Activated CD4-positive, alpha-beta T cell treated with anti-CD3 and anti-CD28 coated beads, Interleukin-10, Interleukin-2, amounts not matched to agents 100 ng/mL and 50 ng/mL, durations not matched to agents 16 hours and 8 hours (primary cell): Measurements from ENCODE around the gene JAKMIP2.
"Not testable (repeated sequence)": the region's sequence is repeated elsewhere in the genome, so short reads cannot be mapped to it uniquely, and the experiment has no call there.

Experiments used
- DNase-seq: peaks from one replicate; pipeline ENCODE4 v3.0.0-alpha.2; 2020

JAKMIP2 gene

DNA sequence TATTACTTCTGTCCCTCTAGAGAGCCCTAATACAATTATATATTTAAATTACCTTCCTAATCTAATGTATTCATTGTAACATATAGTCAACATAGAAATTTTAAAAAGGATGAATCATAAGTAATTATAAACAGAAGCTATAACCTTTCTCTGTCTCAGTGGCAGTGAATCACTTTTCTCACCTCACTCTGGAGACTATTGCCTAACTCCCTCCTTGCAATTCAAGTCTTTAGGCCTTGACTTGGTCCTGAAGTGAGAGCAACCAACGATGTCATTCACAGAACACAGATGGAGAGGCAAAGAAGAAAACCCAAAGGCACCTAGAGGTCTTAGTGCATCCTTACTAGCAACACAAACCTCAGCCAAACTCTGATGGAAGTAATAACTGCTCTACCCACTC, 139.4 kb downstream of the JAKMIP2 start:
- DNase-seq = no peak

DNA sequence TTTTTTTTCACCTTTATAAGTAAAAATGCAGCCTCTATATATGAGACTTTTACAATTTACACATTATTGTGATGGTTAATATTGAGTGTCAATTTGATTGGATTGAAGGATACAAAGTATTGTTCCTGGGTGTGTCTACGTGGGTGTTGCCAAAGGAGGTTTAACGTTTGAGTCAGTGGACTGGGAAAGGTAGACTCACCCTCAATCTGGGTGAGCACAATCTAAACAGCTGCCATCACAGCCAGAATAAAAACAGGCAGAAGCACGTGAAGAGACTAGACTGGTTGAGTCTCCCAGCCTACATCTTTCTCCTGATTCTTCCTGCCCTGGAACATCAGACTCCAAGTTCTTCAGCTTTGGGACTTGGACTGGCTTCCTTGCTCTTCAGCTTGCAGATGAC, 139.9 kb downstream of the JAKMIP2 start:
- no peak for DNase-seq

DNA sequence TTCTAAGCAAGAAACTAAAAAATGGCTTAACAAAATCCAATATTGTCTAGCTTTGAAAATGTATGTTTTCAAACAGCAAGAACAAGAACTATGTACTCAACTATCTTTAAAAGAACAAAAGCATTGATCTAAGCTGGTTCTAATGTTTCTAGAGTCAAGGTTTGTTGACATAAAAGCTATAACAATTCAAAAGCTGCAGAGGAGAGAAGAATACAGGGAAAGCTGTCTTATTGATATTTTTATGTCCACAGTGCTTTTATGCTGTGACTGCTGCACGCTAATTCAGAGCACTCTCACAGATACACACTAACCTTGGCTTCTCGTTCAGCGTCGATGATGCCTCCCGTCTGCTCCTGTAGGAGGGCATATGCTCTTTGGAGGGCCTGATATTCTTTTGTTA, 143.2 kb downstream of the JAKMIP2 start:
- DNase-seq = no peak

DNA sequence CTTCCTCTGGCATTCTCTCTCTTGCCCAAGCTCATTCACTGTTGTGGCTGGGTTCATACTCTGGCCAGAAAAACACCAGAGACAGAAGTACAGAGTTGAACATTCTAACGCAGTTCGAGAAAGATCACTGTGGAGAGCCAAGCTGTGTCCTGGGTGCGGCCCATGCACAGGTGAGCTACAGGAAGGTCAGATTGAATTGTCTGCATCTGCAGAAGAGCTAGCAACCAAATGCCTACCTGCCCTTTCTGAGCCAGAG, 145.9 kb downstream of the JAKMIP2 start:
- DNase-seq = no peak

DNA sequence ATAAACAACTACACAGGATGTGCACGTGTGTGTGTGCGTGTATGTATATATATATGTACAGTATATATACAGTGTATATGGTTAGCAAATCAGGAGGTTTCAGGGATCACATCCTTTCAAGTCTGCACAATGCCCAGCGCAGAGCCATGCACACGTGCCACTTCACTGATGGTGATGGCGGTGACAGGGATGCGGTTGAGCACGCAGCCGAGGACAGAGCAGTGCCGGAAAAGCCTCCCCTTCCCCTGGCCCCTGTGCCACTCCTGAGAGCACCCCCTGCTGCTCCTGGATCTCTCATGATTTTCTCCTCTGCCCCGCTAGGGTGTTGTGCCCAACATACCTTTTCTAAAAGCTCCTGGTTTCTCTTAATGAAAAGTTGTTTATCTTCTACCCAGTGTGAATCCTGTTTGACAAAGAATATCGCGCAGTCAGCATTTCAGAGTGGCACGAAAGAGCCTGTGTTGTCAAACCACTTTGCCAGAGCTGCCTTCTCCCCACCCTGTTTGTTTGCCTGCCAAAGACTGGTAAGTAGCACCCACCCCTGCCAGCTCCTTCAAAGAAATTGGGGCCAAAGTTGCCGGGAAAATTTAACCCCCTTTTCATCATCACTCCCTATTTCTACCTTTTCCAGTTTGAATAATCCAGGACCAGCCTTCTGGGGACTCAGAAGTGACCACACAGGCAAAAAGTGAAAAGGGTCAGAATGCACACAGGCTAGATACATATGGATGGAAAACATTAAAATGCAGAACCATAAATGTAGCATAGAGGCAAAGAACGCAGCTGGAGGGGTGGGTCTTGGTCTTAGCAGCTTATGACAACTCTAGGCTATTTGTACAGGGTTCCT, 146.4 kb downstream of the JAKMIP2 start:
- DNase-seq = no peak

DNA sequence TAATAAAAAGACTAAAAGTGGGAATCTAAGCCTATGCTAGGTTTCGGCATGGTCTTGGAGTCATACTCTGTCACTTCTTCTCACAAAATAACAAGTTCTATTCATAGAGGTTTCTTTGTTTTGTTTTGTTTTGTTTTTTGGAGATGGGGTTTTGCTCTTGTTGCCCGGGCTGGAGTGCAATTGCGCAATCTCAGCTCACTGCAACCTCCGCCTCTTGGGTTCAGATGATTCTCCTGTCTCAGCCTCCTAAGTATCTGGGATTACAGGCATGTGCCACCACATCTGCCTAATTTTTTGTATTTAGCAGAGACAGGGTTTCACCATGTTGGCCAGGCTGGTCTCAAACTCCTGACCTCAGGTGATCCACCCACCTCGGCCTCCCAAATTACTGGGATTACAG, 147.1 kb downstream of the JAKMIP2 start:
- DNase-seq = not testable (repeated sequence)

DNA sequence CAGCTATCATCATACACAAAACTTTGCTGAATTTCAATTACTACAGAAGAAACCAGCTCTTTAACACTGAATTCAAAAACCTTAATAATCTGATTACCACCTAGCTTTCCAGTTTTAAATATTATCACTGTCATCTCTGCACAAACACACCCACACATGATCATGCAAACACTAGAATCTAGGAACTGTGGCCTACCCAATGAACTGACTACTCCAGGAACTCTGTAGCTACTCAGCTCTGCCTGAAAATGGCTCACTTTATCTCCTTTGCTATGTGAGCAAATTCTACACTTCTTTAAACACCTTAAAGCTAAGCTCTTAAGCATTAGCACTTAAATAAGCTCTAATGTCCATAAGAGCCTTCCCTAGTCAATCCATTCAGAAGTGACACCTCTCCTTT, 149.4 kb downstream of the JAKMIP2 start:
- DNase-seq = no peak

DNA sequence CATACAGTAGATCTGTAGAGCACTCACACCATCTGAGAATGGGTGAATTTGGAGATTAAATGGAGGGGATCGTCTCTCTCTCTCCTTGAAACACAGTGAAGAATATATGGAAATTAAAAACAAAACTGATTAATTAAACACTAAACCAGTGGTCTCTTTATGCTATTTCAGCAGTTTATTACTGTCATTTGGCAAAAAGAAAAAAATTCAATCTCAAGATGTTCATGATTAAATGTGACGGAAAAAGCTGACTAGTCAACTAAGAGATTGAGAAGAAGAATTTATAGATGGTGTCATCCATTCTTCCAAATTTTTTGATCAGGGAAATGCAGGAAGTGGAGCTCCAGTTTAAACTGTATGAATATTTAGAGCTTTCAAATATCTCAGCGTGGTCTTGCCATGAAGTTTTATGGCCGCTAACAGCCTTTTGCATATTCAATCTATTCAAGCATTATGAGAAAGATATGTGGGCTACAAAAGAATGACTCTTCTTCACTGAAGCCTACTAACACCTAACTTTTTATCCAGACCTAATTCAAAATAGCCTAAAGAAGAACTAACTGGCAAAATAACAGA, 151.0 kb downstream of the JAKMIP2 start:
- DNase-seq = no peak

DNA sequence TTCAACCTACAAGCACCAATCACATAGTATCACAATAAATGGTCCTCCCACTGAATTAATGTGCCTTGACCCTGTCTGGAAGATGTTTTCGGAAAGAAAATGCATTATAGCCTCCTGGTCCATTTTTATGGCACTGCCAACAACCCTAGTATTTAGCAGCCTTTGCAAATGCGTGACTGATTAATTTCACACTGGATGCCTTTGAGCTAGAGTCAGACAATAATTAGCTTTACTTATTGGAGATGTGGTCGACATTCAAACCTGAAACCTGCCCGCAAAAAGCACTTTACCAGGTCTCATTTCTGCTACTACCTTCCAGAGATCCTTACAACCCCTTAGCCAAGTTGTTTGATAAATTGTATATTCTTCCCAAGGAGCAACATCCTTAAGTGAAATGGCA, 153.3 kb downstream of the JAKMIP2 start:
- DNase-seq = no peak

DNA sequence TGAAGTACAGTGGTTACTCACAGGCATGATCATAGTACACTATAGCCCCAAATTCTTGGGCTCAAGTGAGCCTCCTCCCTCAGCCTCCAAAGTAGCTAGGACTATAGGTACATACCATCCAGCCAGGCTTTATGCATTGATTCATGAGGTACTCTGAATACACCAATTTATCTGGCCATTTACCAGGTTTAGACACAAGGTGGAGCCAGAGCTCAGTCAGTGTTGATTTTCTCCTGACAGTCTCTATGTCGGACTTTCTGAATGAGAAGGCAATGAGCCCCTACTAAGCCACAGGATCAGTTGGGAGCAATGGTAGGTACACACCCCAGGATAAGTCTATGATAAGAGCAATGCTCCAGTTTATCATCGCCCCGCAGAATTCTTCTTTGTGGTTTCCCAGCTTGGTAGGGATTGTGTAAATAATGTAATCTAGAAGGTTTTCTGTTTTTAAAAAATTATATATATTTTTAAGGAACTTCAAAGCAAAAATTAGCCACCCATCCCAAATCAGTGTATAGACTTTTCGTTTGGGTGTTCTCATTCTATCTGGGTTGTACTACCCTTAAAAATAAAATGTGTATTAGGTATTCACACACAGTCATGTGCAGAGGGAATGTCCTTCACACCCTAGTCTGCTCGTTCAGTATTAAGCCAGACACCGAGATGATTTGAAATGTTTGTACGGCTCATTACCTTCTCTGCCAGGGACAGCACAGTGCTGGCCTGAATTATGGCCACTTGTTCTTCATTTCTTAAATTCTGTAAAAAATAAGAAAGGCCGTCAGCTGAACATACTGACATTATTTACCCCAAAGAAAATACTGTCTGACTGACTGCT, 154.3 kb downstream of the JAKMIP2 start:
- peak; percentile 69 for DNase-seq

DNA sequence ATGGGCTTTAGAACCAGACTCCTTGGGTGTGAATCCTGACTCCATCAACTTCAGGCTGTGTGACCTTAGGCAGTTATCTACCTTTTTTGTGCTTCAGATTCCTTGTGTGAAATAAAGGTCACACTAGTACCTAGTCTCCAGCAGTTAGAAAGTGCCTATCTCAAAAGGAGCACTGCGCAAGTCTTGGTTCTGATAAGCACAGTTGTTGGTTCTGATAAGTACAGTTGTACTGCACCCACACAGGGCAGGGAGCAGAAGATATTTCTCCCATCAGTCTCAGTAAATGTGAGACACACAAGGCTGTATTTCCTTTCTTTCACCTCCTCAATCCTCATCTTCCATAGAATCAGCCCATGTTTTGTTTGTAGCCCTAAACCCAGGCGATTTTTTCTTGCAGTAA, 156.1 kb downstream of the JAKMIP2 start:
- no peak for DNase-seq

DNA sequence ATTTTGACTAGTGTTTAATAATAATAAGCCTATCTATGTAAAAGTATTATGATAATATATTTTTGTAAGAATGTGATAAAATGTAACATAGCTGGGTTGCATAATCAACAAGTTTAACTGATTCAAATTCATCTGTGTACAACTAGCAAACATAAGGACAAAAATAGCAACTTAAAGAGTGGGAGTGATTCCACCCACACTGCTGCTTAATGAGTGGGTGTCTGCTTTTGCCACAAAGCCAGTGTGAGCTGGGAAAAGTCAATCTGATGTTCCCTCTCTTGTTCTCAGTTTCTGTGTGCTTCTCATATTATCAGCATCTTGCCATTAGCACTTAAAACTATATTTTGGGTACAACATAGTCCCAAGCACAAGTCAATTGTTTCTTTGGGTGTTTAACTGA, 161.5 kb downstream of the JAKMIP2 start:
- DNase-seq = no peak

DNA sequence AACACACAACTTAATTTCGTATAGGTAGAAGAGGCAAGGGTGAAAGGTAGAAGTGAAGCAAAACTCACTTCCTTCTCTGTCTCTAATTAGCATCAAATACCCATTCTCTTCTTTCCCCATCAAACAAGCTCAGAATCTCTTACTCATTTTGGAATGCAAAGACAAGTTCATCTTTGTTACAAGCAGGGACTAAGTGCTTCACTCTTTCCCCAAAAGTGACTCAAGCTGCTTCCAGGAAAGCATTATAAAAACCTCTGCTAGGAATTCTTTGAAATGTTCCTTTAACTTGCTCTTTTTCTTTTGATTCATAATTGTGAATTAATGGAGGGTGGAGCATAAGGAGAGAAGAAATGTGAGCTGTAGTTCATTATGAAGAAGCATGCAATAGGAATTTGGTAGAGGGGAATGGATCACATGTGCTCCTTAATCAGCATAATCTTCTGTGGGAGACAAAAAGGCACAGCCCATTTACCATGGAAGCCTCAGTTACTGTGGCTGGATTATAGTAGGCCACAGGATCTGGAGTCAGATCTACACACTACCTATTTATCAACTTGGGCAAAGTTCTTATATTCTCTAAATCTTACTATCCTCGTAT, 163.1 kb downstream of the JAKMIP2 start:
- DNase-seq = no peak

DNA sequence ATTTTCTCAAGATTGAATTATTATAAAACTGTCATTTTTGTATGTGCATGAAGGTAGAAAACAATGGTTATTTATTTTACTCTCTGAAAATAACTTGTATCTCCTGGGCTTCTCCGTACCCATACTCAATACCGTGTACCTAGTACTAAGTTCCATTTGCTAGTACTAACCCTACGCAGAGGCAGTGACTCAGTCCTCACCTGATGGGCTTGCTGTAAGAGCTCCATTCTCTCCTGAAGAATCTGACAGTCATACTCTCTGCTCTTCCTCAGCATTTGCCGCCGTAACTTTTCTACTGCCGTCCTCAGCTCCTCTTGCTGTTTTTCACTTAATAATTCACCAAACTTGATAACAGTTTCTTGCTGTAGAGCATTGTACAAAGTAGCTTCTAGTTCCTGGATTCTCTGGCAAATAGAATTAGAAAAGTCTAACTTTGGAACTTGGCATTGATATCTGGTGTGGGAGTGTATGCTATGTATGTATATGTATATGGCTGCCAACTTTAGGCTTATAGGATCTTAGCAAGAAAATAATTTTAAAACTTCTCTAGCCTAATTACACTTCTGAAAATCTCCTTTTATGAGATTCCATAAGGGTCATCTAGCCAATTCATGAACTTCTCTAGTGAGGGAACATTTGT, 164.7 kb downstream of the JAKMIP2 start:
- DNase-seq = no peak

DNA sequence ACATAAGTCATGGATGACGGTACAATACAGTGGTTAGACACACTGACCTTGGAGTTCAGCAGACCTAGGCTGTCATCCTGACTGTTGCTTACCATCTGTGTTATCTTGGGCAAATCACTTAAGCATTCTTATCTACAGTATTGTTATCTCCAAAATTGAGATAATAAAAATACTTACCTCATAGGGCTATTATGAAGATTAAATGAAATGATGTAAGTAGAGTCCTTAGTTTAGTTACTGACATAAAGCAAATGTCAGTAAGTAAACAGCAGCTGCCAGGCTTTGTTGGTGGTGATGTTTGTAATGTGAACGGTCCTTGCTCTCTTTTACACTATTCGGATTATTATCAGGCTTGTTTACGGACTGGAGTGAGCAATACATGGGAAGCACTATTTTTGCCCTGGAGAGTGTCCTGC, 165.3 kb downstream of the JAKMIP2 start:
- no peak for DNase-seq

DNA sequence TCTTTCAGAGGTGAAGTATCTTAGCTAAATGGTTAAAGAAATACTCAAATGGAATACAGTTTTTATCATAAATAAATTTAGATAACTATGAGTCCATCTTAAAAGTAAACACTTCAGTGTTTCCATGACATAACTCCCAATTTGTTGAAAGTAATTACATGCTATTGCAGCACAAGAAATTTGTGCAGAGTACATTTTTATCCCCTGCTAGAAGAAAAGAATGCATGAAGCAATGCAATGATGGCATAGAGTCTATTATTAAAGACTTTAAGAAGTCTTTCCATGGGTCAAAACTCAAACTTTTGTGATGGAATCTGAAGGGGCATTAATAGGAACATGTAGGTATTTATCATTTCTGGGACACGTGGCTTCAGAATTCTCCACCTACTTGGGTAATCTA, 166.1 kb downstream of the JAKMIP2 start:
- no peak for DNase-seq

DNA sequence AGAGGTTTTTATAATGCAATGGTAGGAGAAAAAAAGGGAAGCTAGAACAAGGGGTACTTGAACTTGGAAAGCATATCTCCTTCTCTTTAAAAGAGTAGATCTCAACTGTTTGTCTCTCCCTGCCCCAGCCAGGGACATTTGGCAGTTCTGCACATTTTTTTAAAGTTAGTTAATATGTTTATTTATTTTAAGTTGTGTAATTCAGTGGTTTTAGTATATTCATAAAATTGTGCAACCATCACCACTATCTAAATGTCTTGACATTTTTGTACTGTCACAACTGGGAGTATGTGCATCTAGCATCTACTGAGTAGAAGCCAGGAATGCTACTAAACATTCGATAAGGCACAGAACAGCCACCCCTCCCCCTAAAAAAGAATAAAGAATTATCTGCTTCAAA, 169.2 kb downstream of the JAKMIP2 start:
- DNase-seq = no peak

DNA sequence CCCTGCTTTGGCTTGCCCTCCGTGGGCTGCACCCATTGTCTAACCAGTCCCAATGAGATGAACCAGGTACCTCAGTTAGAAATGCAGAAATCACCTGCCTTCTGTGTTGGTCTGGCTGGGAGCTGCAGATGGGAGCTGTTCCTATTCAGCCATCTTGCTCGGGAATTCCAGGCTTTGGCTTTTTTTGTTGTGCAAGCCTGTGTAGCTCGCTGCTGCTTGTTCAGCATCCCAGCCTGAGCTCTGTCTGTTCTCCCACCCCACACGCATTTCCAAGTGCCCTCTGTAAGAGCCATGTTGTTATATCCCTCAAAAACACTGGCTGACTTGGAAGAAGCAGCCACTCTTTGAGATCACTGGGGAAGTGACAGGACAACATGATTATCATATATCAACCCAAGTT, 171.0 kb downstream of the JAKMIP2 start:
- no peak for DNase-seq

DNA sequence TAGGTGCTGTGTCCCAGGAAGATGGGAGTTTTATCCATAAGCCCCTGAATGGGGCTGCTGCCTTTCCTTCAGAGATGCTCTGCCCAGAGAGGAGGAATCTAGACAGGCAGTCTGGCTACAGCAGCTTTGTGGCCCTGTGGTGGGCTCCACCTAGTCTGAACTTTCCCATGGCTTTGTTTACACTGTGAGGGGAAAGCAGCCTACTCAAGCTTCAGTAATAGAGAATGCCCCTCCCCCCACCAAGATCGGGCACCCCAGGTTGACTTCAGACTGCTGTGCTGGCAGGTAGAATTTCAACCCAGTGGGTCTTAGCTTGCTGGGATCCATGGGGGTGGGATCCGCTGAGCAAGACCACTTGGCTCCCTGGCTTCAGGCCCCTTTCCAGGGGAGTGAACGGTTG, 171.7 kb downstream of the JAKMIP2 start:
- DNase-seq = no peak

DNA sequence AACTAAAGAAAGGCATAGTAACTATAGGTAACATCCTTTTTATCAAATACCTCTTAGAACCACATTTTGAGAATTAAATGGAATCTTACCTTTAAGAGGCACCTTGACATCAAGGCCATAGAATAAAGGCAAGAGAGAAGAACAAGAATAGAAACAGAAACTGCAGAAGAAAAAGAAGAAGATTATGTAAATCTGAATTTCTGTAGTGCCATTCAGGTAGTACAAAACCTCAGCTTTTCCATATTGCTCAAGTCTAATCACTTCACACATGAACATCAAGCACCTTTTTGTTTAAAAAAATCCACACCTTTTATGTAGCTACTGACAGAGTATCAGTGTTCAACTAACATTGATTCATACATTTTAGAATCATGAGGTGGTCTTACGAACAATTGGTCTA, 180.9 kb downstream of the JAKMIP2 start:
- no peak for DNase-seq

DNA sequence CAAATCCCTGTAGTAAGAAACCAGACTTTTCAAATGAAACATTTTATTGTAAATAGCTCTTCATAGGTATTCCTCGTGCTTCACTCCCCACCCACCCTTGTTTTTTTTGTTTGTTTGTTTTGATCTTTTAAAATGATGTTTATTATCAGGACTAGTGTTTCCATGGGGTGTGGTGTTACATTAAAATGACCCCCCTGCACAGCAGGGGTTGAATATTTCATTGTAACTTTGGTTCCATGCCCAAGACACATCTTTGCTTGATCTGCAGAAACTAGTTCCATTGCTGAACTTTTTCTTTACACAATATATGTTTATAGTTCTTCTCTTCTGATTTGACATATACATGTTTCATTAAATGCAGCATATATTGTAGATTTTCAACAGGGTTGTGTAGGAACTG, 191.4 kb downstream of the JAKMIP2 start:
- DNase-seq = no peak

DNA sequence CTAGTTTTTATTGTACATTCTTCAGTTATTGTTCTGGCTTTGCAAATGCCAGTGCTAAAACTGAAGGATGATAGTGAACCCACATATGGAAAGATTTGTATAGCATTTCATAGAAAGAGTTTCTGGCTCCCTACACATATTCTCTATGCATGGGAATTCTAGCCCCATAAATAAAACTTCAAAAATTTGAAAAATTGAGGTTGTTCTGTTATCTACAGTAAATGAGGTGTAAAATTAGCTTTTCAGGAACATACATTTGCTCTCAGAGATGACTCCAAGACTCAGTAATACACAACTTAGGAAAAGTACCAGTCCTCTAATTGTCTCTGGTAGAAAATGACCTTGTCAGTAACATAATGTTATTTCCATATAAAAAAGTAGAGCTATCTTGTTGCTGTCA, 192.4 kb downstream of the JAKMIP2 start:
- DNase-seq = no peak

DNA sequence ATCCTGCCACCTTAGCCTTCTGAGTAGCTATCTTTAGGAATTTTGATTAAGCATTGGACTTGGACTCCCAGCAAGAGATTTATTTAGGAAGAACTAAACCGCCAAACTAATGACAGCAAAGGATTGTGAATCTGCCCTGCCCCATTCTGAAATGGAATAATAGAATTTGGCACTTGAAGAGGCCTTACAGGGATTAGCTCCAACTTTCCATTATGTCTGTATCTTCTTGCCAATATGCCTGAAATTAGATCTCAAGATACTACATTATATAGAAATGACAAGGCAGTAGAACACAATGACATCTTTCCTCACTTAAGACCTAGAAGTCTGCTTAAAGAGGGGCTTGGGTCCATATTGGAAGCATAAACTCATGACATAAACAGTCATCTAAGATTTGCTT, 195.7 kb downstream of the JAKMIP2 start:
- no peak for DNase-seq
